HEK293 (cell line): Measurements from ENCODE around the gene USP35.

ENCODE experiments used
- CTCF ChIA-PET: fragments of 350-600 bp; formaldehyde crosslinking; extraction: SDS; loops from one replicate; lab custom pipeline; 2021; ENCODE audit warnings: antibody characterized with exemption; lab: Yijun Ruan, JAX
- POLR2A ChIA-PET: fragments of 300-600 bp; formaldehyde crosslinking; extraction: SDS; loops from one replicate; lab custom pipeline; 2020; ENCODE audit warnings: antibody characterized with exemption, inconsistent platforms; lab: Yijun Ruan, JAX
- H3K27ac ChIP-seq: fragments of 200-500 bp; sonication (Bioruptor generic); 2 replicates; pipeline ENCODE4 v1.5.1; 2014; ENCODE audit warnings: low read depth, low read length, control low read depth, inconsistent platforms; ENCODE audit errors: extremely low read depth
- H3K36me3 ChIP-seq, 2 experiments: fragments of 200-500 bp in 1 of 2; sonication (Bioruptor generic) in 1 of 2; 1 replicate in 1 of 2; 2 replicates in 1 of 2; pipeline ENCODE4 v1.5.1; 2014 to 2017; ENCODE audit warnings: inconsistent platforms in 2 of 2, low read length in 2 of 2; ENCODE audit not compliant: control insufficient read depth in 2 of 2, insufficient read depth in 1 of 2
- H3K4me1 ChIP-seq: fragments of 200-500 bp; sonication (Bioruptor generic); 2 replicates; pipeline ENCODE4 v1.5.1; 2014; ENCODE audit warnings: mild to moderate bottlenecking, low read length, inconsistent platforms; ENCODE audit not compliant: control insufficient read depth, insufficient read depth
- H3K4me3 ChIP-seq: 2 replicates; pipeline ENCODE4 v1.5.1; 2011; ENCODE audit warnings: low read depth, mild to moderate bottlenecking, control low read depth, low read length, moderate library complexity
- H3K9me3 ChIP-seq: fragments of 200-500 bp; sonication (Bioruptor generic); 2 replicates; pipeline ENCODE4 v1.5.1; 2014; ENCODE audit warnings: low read depth, low read length, inconsistent platforms; ENCODE audit not compliant: control insufficient read depth, insufficient read depth
- GLI2 ChIP-seq: fragments of 450-650 bp; formaldehyde crosslinking; IDR thresholded peaks from 2 replicates; pipeline ENCODE4; 2017; ENCODE audit warnings: missing biosample characterization, missing genetic modification characterization, low read depth, borderline replicate concordance
- OSR2 ChIP-seq: fragments of 450-650 bp; formaldehyde crosslinking; IDR thresholded peaks from 2 replicates; pipeline ENCODE4 v1.5.1; 2016; ENCODE audit warnings: missing biosample characterization, missing genetic modification characterization
- ZBTB44 ChIP-seq: fragments of 450-650 bp; IDR thresholded peaks from 2 replicates; pipeline ENCODE4 v1.5.1; 2018; ENCODE audit warnings: missing biosample characterization, mild to moderate bottlenecking, missing genetic modification characterization
- ZNF133 ChIP-seq: fragments of 450-650 bp; formaldehyde crosslinking; IDR thresholded peaks from 2 replicates; pipeline ENCODE4 v1.5.1; 2016; ENCODE audit warnings: missing biosample characterization, missing genetic modification characterization
- ZNF529 ChIP-seq: fragments of 450-650 bp; formaldehyde crosslinking; IDR thresholded peaks from 2 replicates; pipeline ENCODE4 v1.5.1; 2017; ENCODE audit warnings: missing genetic modification characterization, missing biosample characterization; ENCODE audit not compliant: insufficient replicate concordance
- ZNF610 ChIP-seq: fragments of 450-650 bp; formaldehyde crosslinking; IDR thresholded peaks from 2 replicates; pipeline ENCODE4 v1.5.1; 2016; ENCODE audit warnings: missing biosample characterization, missing genetic modification characterization, borderline replicate concordance
- TF ChIP-seq, protein P1 (sequence below): fragments of 450-650 bp; formaldehyde crosslinking; IDR thresholded peaks from 2 replicates; pipeline ENCODE4 v1.5.1; 2017; ENCODE audit warnings: missing biosample characterization, missing genetic modification characterization
- TF ChIP-seq, protein P2 (sequence below): sonication (generic); formaldehyde crosslinking; IDR thresholded peaks from 2 replicates; pipeline ENCODE4 v1.8.1; 2022; ENCODE audit warnings: mild to moderate bottlenecking, moderate library complexity, missing genetic modification reagents
- TF ChIP-seq, protein P3 (sequence below): fragments of 450-650 bp; formaldehyde crosslinking; IDR thresholded peaks from 2 replicates; pipeline ENCODE4 v1.5.1; 2016; ENCODE audit warnings: missing biosample characterization, missing genetic modification characterization
- TF ChIP-seq, protein P4 (sequence below): fragments of 450-650 bp; formaldehyde crosslinking; IDR thresholded peaks from 2 replicates; pipeline ENCODE4 v1.5.1; 2016; ENCODE audit warnings: missing biosample characterization, missing genetic modification characterization, borderline replicate concordance
- TF ChIP-seq, protein P5 (sequence below): fragments of 450-650 bp; formaldehyde crosslinking; IDR thresholded peaks from 2 replicates; pipeline ENCODE4 v1.5.1; 2016; ENCODE audit warnings: missing biosample characterization, missing genetic modification characterization

Gene USP35

GRCh38 chr11:78262238-78262637, 73.5 kb downstream of the USP35 start (continued):
- TF ChIP-seq, protein P1, sequence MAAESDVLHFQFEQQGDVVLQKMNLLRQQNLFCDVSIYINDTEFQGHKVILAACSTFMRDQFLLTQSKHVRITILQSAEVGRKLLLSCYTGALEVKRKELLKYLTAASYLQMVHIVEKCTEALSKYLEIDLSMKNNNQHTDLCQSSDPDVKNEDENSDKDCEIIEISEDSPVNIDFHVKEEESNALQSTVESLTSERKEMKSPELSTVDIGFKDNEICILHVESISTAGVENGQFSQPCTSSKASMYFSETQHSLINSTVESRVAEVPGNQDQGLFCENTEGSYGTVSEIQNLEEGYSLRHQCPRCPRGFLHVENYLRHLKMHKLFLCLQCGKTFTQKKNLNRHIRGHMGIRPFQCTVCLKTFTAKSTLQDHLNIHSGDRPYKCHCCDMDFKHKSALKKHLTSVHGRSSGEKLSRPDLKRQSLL (tag by site-specific recombination): no peak
- TF ChIP-seq GLI2 (tag by site-specific recombination) (no peak), ZNF610 (tag by site-specific recombination) (no peak), ZNF133 (tag by site-specific recombination) (no peak), OSR2 (tag by site-specific recombination) (no peak)
- TF ChIP-seq, protein P2, sequence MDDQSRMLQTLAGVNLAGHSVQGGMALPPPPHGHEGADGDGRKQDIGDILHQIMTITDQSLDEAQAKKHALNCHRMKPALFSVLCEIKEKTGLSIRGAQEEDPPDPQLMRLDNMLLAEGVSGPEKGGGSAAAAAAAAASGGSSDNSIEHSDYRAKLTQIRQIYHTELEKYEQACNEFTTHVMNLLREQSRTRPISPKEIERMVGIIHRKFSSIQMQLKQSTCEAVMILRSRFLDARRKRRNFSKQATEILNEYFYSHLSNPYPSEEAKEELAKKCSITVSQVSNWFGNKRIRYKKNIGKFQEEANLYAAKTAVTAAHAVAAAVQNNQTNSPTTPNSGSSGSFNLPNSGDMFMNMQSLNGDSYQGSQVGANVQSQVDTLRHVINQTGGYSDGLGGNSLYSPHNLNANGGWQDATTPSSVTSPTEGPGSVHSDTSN (CRISPR knock-in tag): no peak
- TF ChIP-seq, protein P3, sequence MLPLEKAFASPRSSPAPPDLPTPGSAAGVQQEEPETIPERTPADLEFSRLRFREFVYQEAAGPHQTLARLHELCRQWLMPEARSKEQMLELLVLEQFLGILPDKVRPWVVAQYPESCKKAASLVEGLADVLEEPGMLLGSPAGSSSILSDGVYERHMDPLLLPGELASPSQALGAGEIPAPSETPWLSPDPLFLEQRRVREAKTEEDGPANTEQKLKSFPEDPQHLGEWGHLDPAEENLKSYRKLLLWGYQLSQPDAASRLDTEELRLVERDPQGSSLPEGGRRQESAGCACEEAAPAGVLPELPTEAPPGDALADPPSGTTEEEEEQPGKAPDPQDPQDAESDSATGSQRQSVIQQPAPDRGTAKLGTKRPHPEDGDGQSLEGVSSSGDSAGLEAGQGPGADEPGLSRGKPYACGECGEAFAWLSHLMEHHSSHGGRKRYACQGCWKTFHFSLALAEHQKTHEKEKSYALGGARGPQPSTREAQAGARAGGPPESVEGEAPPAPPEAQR (tag by site-specific recombination): no peak
- TF ChIP-seq, protein P4, sequence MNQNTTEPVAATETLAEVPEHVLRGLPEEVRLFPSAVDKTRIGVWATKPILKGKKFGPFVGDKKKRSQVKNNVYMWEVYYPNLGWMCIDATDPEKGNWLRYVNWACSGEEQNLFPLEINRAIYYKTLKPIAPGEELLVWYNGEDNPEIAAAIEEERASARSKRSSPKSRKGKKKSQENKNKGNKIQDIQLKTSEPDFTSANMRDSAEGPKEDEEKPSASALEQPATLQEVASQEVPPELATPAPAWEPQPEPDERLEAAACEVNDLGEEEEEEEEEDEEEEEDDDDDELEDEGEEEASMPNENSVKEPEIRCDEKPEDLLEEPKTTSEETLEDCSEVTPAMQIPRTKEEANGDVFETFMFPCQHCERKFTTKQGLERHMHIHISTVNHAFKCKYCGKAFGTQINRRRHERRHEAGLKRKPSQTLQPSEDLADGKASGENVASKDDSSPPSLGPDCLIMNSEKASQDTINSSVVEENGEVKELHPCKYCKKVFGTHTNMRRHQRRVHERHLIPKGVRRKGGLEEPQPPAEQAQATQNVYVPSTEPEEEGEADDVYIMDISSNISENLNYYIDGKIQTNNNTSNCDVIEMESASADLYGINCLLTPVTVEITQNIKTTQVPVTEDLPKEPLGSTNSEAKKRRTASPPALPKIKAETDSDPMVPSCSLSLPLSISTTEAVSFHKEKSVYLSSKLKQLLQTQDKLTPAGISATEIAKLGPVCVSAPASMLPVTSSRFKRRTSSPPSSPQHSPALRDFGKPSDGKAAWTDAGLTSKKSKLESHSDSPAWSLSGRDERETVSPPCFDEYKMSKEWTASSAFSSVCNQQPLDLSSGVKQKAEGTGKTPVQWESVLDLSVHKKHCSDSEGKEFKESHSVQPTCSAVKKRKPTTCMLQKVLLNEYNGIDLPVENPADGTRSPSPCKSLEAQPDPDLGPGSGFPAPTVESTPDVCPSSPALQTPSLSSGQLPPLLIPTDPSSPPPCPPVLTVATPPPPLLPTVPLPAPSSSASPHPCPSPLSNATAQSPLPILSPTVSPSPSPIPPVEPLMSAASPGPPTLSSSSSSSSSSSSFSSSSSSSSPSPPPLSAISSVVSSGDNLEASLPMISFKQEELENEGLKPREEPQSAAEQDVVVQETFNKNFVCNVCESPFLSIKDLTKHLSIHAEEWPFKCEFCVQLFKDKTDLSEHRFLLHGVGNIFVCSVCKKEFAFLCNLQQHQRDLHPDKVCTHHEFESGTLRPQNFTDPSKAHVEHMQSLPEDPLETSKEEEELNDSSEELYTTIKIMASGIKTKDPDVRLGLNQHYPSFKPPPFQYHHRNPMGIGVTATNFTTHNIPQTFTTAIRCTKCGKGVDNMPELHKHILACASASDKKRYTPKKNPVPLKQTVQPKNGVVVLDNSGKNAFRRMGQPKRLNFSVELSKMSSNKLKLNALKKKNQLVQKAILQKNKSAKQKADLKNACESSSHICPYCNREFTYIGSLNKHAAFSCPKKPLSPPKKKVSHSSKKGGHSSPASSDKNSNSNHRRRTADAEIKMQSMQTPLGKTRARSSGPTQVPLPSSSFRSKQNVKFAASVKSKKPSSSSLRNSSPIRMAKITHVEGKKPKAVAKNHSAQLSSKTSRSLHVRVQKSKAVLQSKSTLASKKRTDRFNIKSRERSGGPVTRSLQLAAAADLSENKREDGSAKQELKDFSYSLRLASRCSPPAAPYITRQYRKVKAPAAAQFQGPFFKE (tag by site-specific recombination): no peak
- TF ChIP-seq, all 188 proteins: peak for 0

GRCh38 chr11:78262691-78263090, 74.0 kb downstream of the USP35 start:
- Histone ChIP-seq H3K4me3 (no peak overlapping the region), H3K36me3 (no peaks in the 10 kb centered on the region), H3K27ac (no peak overlapping the region), H3K9me3 (no peaks in the 10 kb centered on the region), H3K4me1 (no peaks in the 10 kb centered on the region)
- ChIA-PET POLR2A (no interaction called here), CTCF (interaction anchor here (1.0 kb wide), 1 partner anchor 35 kb away, joined by 4 read pairs; no protein-coding TSS in a partner anchor)
- TF ChIP-seq, protein P5, sequence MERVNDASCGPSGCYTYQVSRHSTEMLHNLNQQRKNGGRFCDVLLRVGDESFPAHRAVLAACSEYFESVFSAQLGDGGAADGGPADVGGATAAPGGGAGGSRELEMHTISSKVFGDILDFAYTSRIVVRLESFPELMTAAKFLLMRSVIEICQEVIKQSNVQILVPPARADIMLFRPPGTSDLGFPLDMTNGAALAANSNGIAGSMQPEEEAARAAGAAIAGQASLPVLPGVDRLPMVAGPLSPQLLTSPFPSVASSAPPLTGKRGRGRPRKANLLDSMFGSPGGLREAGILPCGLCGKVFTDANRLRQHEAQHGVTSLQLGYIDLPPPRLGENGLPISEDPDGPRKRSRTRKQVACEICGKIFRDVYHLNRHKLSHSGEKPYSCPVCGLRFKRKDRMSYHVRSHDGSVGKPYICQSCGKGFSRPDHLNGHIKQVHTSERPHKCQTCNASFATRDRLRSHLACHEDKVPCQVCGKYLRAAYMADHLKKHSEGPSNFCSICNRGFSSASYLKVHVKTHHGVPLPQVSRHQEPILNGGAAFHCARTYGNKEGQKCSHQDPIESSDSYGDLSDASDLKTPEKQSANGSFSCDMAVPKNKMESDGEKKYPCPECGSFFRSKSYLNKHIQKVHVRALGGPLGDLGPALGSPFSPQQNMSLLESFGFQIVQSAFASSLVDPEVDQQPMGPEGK (tag by site-specific recombination): no peak
- TF ChIP-seq ZNF529 (tag by site-specific recombination) (no peak), ZBTB44 (tag by site-specific recombination) (no peak)
